Hematopoietic multipotent progenitor cell (in vitro differentiated cells): Measurements from ENCODE around the gene SGK2. TPM values are rescaled to one million over a fixed set of nuclear protein-coding genes. Genes with fewer than 3 reads are reported as not detected.
"Not testable (repeated sequence)": the region's sequence is repeated elsewhere in the genome, so short reads cannot be mapped to it uniquely, and the experiment has no call there.

ENCODE experiments used
- DNase-seq, 3 donors: peaks; one replicate each; pipeline ENCODE4 v3.0.0-alpha.2; 2011 to 2015; ENCODE audit warnings: low read depth in 2 of 3, low spot score in 2 of 3
- total RNA-seq: library from RNA; depleted of rRNA; stranded (reverse); fragments of >200 nt; gene quantifications from one replicate; pipeline ENCODE4 v1.2.3, GENCODE V29; 2012

SGK2 gene
- total RNA-seq, 1 donor, result 1.3 TPM

GRCh38 chr20:43590392-43591303 is 31.8 kb downstream of the SGK2 start, which contains the start of gene IFT52:
Gene IFT52, plus strand, starts transcription at chr20:43590937. Its CDS starts 3,762 bp downstream, at chr20:43594699.
- peak; percentile 76 to 91 (median 90) for DNase-seq

GRCh38 chr20:43601960-43602359 is 43.1 kb downstream of the SGK2 start:
- DNase-seq, result not testable (repeated sequence)

GRCh38 chr20:43603124-43603523 is 44.3 kb downstream of the SGK2 start:
- no peak for DNase-seq

GRCh38 chr20:43605715-43606114 is 46.9 kb downstream of the SGK2 start:
- DNase-seq, result no peak

- DNase-seq, result not testable (repeated sequence)
Measured at GRCh38 chr20:43607278-43607677, 48.5 kb downstream of the SGK2 start.

GRCh38 chr20:43631598-43631997 is 72.8 kb downstream of the SGK2 start:
- DNase-seq, result no peak

Other genes starting within 250 kb of the SGK2 start
- 83.7 TPM for gene SRSF6, start 101.1 kb upstream of the SGK2 start, total RNA-seq
- 20.7 TPM for gene L3MBTL1, start 51.3 kb upstream of the SGK2 start, total RNA-seq
- gene IFT52, start 31.9 kb downstream of the SGK2 start, total RNA-seq, result 49.0 TPM
- gene MYBL2, start 108.1 kb downstream of the SGK2 start, total RNA-seq, result 7.5 TPM
- gene GTSF1L, start 168.0 kb downstream of the SGK2 start, total RNA-seq, result not detected